Large intestine (tissue), 3 donors: ENCODE results near the gene E2F1. TPM values are rescaled to one million over a fixed set of nuclear protein-coding genes. Genes with fewer than 3 reads are reported as not detected.

ENCODE experiments used
- DNase-seq, 2 donors: peaks; one replicate each; pipeline versions ENCODE4 v3.0.0 to v3.0.0-alpha.2; 2013
- H3K27ac ChIP-seq: one replicate; pipeline ENCODE4 v1.5.1; 2013; ENCODE audit warnings: low read length
- H3K27me3 ChIP-seq: 2 replicates; pipeline ENCODE4 v1.6.1; 2013; ENCODE audit warnings: low read length; ENCODE audit not compliant: control insufficient read depth, insufficient read depth
- H3K36me3 ChIP-seq: 2 replicates; pipeline ENCODE4 v1.6.1; 2013; ENCODE audit warnings: low read length; ENCODE audit not compliant: control insufficient read depth, insufficient read depth
- H3K4me1 ChIP-seq: one replicate; pipeline ENCODE4 v1.6.1; 2013; ENCODE audit warnings: low read length; ENCODE audit not compliant: control insufficient read depth, insufficient read depth
- H3K4me3 ChIP-seq: one replicate; pipeline ENCODE4 v1.5.1; 2013; ENCODE audit warnings: low read length
- H3K9me3 ChIP-seq: one replicate; pipeline ENCODE4 v1.6.1; 2013; ENCODE audit warnings: mild to moderate bottlenecking, low read depth, low read length, moderate library complexity; ENCODE audit not compliant: control insufficient read depth
- WGBS: methylation state at CpG from one replicate; pipeline ENCODE4 v1.1.5; 2013; ENCODE audit warnings: low lambda C conversion rate; ENCODE audit not compliant: insufficient coverage; 5-methylcytosine and 5-hydroxymethylcytosine counted together
- polyA plus RNA-seq: library from polyadenylated mRNA; unstranded; fragments of 120-200 nt; gene quantifications from one replicate; pipeline ENCODE4 v1.2.1, GENCODE V29; 2013

Gene E2F1
- polyA plus RNA-seq, 1 donor = 8.5 TPM

DNA sequence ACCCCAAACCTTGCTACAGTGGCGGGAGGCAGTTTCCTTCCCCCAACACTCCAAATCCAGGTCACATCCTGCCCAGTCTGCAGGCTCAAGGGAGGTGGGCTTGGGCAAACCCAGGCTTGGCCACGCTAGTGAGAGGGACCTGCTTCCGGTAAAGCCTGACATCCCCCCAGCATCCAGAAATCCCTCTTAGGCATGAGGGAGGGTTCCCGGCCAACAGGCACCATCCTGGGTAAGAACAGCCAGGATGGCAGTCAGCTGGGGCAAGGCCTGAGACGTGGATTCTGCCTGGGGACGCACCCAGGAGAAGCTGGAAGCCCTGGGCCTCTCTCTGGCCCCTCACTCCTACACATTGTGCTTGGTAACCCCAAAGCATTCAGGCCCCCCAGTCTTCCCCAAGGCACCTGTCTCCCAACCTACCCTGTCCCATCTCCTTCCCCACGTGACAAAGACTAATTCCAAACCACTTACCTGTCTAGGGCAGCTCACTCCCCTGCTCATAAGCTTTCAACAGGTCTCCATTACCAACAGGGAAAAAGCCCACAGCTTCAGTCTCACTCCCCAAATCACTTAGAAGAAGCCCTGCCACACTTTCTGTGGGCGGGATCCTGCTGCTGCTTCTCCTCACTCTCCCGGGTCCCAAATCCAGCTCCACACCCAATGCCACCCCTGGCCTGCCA lies 22.0 kb downstream of the E2F1 start:
- H3K4me3 ChIP-seq = peak overlapping the region; percentile 90
- H3K27ac ChIP-seq = peak overlapping the region; percentile 84
- no CpG with 5 or more reads among the region's 9 CpGs for WGBS
- peaks cover 6% of the 10 kb centered on the region for H3K9me3 ChIP-seq
- peaks cover 27% of the 10 kb centered on the region for H3K4me1 ChIP-seq
- no peak for DNase-seq
- H3K27me3 ChIP-seq = no peaks in the 10 kb centered on the region
- H3K36me3 ChIP-seq = peaks cover 21% of the 10 kb centered on the region

DNA sequence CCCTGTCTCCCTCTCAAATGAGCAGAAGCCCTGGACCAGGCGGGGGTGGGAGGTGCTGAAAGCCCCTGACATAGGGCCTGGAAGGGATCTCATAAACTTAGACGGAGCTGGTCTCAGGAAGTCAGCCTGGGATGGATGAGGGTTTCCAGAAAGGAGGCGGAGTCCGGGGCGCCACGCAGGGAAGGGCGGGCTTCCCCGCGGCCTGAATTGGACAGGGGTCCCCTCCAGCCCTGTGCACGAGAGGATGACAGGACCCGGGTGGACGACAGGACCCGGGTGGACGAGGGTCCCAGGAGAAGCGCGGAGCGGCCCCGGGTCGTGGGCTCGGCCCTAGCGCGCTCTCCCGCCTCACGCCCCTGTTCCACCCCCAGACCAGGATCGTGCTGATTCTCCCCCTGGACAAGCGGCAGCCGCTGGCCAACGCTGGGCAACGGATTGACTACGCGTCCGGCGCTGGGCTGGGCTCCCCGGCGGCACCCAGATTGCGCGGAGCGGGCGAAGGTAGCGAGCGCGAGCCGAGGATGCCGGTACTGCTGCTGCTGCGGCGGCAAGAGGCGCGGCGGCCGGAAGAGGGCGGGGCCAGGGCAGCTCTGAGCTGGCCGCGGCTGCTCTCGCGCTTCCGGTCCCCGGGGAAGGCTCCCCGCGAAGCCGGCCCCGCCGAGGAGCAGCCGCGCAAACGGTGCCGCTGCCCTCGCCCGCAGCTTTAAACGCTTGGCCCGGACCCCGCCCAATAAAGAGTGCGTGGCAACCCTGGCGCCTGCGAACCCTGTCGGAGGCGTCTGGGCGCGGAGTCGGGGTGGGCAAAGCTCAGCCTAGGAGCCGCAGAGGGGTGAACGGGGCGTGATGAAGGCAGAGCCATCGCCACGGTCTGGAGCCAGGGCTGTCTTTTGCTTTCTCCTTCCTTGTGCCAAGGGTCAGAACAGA lies 22.8 kb downstream of the E2F1 start:
- Histone ChIP-seq H3K9me3 (peaks cover 6% of the 10 kb centered on the region), H3K4me3 (peak overlapping the region; percentile 90), H3K27me3 (no peaks in the 10 kb centered on the region), H3K27ac (peak overlapping the region; percentile 84), H3K36me3 (peaks cover 21% of the 10 kb centered on the region), H3K4me1 (peaks cover 27% of the 10 kb centered on the region)
- DNase-seq = peak; percentile 71 to 86
- WGBS = no CpG with 5 or more reads among the region's 84 CpGs

DNA sequence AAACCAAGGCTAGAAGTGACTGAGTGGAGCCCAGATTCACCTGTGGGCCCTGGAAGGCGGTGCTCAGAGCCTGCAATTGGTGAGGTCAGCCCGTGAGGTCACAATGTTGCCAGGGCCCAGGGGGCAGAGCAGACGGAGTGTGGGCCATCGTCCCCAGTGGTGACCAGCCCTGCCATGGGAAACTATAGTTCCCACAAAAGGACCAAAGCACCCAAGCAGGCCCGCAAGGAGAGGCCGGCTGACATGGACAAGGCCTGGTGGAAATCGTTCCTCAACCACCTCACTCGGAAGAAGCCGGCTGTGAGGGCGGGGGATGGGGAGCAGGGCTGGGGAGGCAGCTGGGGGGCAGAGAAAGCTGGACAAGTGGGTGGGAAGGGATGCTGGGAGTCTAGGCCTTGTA lies 24.0 kb downstream of the E2F1 start, which contains the start of gene C20orf144:
TSS of gene C20orf144 (plus strand) at position 156 of the 400 bp plus-strand sequence. CDS start at position 175, 19 bp downstream.
- Histone ChIP-seq H3K27ac (peak within 1 kb of the TSS; percentile 84), H3K27me3 (no peaks in the 10 kb centered on the region), H3K36me3 (peaks cover 33% of the 10 kb centered on the region), H3K4me1 (peaks cover 18% of the 10 kb centered on the region), H3K4me3 (peak within 1 kb of the TSS; percentile 90), H3K9me3 (peaks cover 3% of the 10 kb centered on the region)
- DNase-seq = no peak
- WGBS = no CpG with 5 or more reads among the region's 10 CpGs

DNA sequence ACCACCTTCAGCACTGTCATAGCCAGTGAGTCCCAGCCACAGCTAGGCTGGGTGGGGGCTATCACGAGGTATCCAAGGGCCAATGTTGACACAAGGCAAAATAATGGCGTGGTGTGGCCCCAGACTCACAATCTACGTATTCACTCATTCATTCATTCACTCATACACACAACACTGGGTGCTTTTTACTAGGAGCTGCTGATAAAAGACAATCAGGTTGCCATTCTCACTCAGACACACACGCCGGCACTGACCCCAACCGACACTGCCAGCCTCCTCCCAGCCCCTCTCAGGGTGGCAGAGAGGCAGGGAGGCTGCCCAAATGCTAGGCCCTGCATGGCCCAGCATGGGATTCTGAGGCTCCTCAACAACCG lies 25.5 kb downstream of the E2F1 start:
- H3K9me3 ChIP-seq = peaks cover 3% of the 10 kb centered on the region
- peaks cover 42% of the 10 kb centered on the region for H3K36me3 ChIP-seq
- no peak for DNase-seq
- no peaks in the 10 kb centered on the region for H3K27me3 ChIP-seq
- H3K4me1 ChIP-seq = peaks cover 13% of the 10 kb centered on the region
- no peak overlapping the region for H3K27ac ChIP-seq
- H3K4me3 ChIP-seq = no peak overlapping the region
- WGBS = no CpG with 5 or more reads among the region's 7 CpGs

DNA sequence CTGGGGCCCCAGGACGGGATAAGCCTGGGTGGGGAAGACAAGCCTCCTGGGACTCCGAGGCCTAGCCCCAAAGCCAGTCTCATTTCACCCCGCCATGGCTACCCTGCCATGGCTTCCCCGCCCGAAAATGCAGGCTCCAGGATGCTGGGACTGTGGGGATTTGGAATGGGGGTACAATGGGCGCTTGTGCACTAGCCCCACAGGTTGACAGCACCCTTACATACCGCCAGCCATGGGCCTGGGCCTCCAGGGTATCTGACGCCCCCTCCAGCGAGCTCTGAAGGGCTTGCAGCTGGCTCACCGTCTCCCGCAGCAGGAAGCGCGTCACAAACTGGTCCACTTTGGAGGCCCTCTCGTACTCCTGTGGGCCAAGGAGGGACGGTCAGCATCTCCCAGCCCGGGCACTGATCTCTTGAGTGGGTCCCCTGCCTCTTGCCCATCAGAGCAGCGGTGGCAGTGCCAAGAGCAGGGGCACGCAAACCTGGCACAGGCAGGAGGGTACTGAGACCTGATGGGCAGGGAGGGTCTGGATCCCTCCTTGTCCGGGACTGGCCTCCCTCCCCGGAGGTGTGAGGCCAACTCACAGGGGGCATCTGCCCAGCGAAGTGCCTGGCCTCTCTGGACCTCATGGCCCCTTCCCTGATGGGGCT lies 26.0 kb downstream of the E2F1 start:
- H3K27me3 ChIP-seq = no peaks in the 10 kb centered on the region
- H3K4me3 ChIP-seq = no peak overlapping the region
- no peak overlapping the region for H3K27ac ChIP-seq
- peaks cover 42% of the 10 kb centered on the region for H3K36me3 ChIP-seq
- DNase-seq = no peak
- H3K9me3 ChIP-seq = peaks cover 3% of the 10 kb centered on the region
- peaks cover 16% of the 10 kb centered on the region for H3K4me1 ChIP-seq
- WGBS = no CpG with 5 or more reads among the region's 21 CpGs

DNA sequence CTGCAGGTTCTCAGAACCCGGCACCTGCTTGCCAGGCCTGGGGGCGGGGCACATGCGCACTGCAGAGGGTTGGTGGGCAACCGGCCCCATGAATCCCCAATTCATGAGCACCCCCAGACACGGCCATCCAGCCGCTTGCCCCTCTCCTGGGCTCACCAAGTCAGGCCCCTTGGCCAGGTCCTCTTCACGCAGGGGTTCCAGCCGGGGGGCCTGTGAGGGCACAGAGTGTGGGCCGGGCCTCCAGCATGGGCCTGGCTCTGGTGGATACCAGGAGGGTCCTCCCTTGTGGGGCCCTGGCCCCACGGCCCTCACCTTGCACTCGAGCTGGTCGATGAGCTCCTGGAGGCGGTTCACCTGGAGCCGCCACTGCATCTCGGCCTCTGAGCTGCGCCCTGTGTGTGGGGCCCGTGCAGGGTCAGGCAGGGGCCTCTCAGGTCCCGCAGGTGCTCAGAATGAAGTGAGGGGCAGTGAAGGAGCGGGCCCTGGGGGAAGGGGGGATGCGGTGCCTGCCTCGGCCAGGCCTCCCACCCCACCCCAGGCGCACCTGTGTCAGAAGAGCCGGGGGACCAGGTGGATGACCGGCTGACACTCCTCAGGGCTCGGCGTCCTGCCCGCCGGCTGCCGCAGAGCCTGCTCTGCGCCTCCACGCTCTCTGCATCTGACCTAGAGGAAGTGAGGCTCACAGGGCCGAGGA lies 26.7 kb downstream of the E2F1 start:
- no peak for DNase-seq
- Histone ChIP-seq H3K9me3 (peaks cover 3% of the 10 kb centered on the region), H3K27me3 (no peaks in the 10 kb centered on the region), H3K36me3 (peaks cover 42% of the 10 kb centered on the region), H3K27ac (no peak overlapping the region), H3K4me3 (no peak overlapping the region), H3K4me1 (peaks cover 23% of the 10 kb centered on the region)
- no CpG with 5 or more reads among the region's 32 CpGs for WGBS

DNA sequence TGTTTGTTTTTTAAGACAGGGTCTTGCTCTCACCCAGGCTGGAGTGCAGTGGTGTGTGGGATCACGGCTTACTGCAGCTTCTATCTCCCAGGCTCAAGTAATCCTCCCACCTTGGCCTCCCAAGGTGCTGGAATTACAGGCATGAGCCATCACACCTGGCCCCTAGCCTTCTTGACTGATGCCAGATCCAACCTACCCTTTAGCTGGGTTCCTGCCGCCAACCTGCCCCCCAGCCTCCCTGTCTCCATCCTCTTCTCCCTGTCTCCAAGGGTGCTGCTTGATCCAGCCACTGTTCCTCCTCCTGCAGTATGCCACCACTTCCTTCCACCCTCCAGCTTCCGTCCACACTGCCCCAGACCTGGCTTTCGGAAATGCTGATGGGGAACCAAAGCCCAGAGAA lies 27.3 kb downstream of the E2F1 start:
- WGBS = no CpG with 5 or more reads among the region's 4 CpGs
- H3K36me3 ChIP-seq = peaks cover 42% of the 10 kb centered on the region
- no peak overlapping the region for H3K4me3 ChIP-seq

DNA sequence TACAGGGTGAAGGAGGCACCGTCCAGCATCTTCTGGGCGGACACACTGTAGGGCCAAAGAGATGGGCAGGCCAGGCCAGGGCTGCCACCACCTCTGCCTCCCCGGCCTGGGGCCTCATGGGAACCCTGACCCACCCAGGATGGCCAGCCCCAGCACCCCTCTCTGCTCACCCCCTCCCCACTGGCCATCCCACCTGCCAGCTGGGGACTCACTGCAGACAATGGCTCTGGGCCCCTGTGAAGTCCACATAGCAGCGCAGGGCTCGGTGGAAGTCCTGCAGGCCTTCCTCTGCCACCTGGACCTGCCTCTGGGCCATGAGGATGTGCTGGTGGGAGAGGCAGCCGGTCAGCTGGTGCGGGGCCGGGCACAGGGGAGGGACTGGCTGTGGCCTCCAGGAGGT lies 27.7 kb downstream of the E2F1 start:
- Histone ChIP-seq H3K36me3 (peaks cover 42% of the 10 kb centered on the region), H3K27me3 (no peaks in the 10 kb centered on the region), H3K27ac (no peak overlapping the region), H3K4me1 (peaks cover 24% of the 10 kb centered on the region), H3K4me3 (no peak overlapping the region), H3K9me3 (peaks cover 3% of the 10 kb centered on the region)
- DNase-seq = no peak
- no CpG with 5 or more reads among the region's 8 CpGs for WGBS

More for the DNA sequence above, 27.3 kb downstream of the E2F1 start:
- H3K9me3 ChIP-seq = peaks cover 3% of the 10 kb centered on the region
- peaks cover 22% of the 10 kb centered on the region for H3K4me1 ChIP-seq
- no peak overlapping the region for H3K27ac ChIP-seq
- DNase-seq = no peak
- no peaks in the 10 kb centered on the region for H3K27me3 ChIP-seq

DNA sequence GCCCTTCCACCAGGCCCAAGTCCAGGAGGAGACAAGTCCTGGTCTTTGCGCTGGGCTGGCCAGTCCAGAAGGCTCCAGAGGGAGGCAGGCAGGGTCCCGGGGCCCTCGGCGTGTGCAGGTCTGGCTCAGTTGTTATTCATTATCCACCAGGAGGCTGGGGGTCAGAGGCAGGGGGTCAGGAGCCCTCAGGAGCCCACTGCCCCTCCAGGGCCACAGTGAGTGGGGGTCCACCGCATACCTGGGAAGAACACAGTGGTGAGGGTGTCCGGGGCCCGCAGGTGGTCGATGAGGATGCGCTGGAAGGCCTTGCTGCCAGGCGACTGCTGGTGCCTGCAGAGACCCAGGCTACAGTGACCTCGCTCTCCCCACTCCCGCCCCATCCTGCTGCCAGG lies 28.5 kb downstream of the E2F1 start:
- DNase-seq = no peak
- H3K4me3 ChIP-seq = no peak overlapping the region
- peaks cover 28% of the 10 kb centered on the region for H3K4me1 ChIP-seq
- no peaks in the 10 kb centered on the region for H3K27me3 ChIP-seq
- no peak overlapping the region for H3K27ac ChIP-seq
- no CpG with 5 or more reads among the region's 12 CpGs for WGBS
- peaks cover 3% of the 10 kb centered on the region for H3K9me3 ChIP-seq
- H3K36me3 ChIP-seq = peaks cover 42% of the 10 kb centered on the region
